Ascending aorta (tissue), 2 donors: ENCODE data around the gene TMEM100. TPM values are rescaled to one million over a fixed set of nuclear protein-coding genes. Genes with fewer than 3 reads are reported as not detected.

Experiments used
- DNase-seq, 2 donors: peaks; one replicate each; pipeline ENCODE4 v3.0.0-alpha.2; 2019; ENCODE audit warnings: low spot score in 2 of 2
- H3K27ac ChIP-seq, 2 donors: fragments of 200-600 bp; sonication (generic); one replicate each; pipeline ENCODE4 v1.5.1; 2016 to 2017; ENCODE audit warnings: mild to moderate bottlenecking in 1 of 2
- H3K27me3 ChIP-seq: fragments of 200-600 bp; sonication (generic); one replicate; pipeline ENCODE4 v1.5.1; 2017
- H3K36me3 ChIP-seq, 2 donors: fragments of 200-600 bp; sonication (generic); one replicate each; pipeline ENCODE4 v1.5.1; 2016
- H3K4me1 ChIP-seq, 2 donors: fragments of 200-600 bp; sonication (generic); one replicate each; pipeline ENCODE4 v1.5.1; 2016 to 2017; ENCODE audit warnings: mild to moderate bottlenecking in 1 of 2
- H3K4me3 ChIP-seq, 2 donors: fragments of 200-600 bp; sonication (generic); one replicate each; pipeline ENCODE4 v1.5.1; 2016 to 2017; ENCODE audit warnings: mild to moderate bottlenecking in 1 of 2
- H3K9me3 ChIP-seq, 2 donors: fragments of 200-600 bp; sonication (generic); one replicate each; pipeline ENCODE4 v1.5.1; 2016
- intact Hi-C: fragments of 100-400 bp; cut with DNase I; formaldehyde crosslinking; loops from one replicate; pipeline ENCODE4 v1.15.1; 2023
- total RNA-seq: library from RNA; depleted of rRNA; stranded (reverse); fragments of >200 nt; gene quantifications from one replicate; pipeline ENCODE4 v1.1.0, GENCODE V29; 2016
- TF ChIP-seq, protein P1 (sequence below), 3 experiments: fragments of 200-600 bp in 2 of 3; fragments of 450-650 bp in 1 of 3; sonication (generic) in 2 of 3; IDR thresholded peaks; one replicate each; pipeline ENCODE4 v1.5.1; 2016 to 2019; ENCODE audit warnings: antibody characterized with exemption in 3 of 3, mild to moderate bottlenecking in 1 of 3, moderate library complexity in 1 of 3

TMEM100 gene
- total RNA-seq, 1 donor from 2014 or later = 1.7 TPM

DNA sequence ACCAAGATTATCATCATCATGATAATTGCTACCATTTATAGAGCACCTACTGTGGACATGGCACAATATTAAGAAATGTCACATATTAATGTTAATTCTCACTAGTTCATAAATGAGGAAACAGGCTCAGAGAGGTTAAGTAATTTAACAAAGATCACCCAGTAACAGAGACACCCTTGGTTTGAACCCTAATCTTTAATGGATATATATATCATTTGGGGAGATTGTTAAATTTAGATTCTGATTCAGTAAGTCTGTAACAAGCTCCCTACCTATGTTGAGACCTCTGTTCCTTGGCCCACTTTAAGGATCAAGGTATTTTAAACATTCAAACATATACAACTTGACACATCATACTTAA is 804 bp upstream of the TMEM100 start:
- intact Hi-C loops = loop anchor here (10.0 kb wide), 2 partner anchors 439 to 1111 kb away; partner anchors contain the start of genes C17orf67 and DGKE
- no peak for DNase-seq
- TF ChIP-seq, protein P1, sequence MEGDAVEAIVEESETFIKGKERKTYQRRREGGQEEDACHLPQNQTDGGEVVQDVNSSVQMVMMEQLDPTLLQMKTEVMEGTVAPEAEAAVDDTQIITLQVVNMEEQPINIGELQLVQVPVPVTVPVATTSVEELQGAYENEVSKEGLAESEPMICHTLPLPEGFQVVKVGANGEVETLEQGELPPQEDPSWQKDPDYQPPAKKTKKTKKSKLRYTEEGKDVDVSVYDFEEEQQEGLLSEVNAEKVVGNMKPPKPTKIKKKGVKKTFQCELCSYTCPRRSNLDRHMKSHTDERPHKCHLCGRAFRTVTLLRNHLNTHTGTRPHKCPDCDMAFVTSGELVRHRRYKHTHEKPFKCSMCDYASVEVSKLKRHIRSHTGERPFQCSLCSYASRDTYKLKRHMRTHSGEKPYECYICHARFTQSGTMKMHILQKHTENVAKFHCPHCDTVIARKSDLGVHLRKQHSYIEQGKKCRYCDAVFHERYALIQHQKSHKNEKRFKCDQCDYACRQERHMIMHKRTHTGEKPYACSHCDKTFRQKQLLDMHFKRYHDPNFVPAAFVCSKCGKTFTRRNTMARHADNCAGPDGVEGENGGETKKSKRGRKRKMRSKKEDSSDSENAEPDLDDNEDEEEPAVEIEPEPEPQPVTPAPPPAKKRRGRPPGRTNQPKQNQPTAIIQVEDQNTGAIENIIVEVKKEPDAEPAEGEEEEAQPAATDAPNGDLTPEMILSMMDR (IDR thresholded peaks at IDR 0.05) = no peak
- H3K9me3 ChIP-seq = no peaks in the 10 kb centered on the region
- H3K36me3 ChIP-seq = no peaks in the 10 kb centered on the region
- peak overlapping the region in 1 of 2 donors; percentile 12 for H3K27ac ChIP-seq
- peaks cover 0 to 13% of the 10 kb centered on the region in 2 donors for H3K4me1 ChIP-seq
- no peaks in the 10 kb centered on the region for H3K27me3 ChIP-seq
- peak overlapping the region in 1 of 2 donors; percentile 47 for H3K4me3 ChIP-seq

DNA sequence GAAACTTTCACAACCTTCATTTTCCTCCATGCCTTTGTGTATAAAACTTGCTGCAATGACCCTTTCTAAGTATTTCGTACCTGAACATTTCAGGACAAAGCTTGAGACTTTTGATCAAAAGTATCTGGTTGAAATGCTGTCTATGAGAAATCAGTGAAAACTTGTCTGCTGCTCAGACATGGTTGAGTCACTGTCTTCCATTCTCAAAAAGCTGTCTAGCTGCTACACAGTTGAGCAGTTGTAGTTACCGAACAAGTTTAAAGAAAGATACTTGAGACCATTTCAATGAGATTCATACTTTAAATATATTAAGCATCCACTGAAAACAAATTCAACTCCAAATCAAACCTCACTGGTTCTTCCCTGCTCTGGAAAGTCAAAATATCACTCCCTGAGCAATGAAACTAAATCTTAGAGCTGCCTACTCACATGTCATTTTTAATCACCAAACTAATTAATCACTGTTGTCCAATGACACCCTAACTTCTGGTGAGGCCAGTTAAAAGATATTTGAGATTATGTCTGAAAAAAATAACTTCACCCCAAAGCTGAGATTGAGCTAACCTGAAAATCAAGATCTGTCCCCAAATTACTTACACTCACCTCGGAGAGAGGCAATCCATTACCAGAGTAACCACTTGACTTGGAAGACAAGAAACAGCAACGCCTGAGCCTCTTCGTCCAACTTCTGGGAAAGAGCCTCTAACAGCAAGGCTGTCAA is 488 bp downstream of the TMEM100 start:
- intact Hi-C loops = loop anchor here (10.0 kb wide), 2 partner anchors 437 to 1113 kb away; partner anchors contain the start of genes C17orf67 and DGKE
- Histone ChIP-seq H3K9me3 (no peaks in the 10 kb centered on the region), H3K4me3 (peak overlapping the region in 1 of 2 donors; percentile 47), H3K27ac (peak overlapping the region in 1 of 2 donors; percentile 12), H3K27me3 (no peaks in the 10 kb centered on the region), H3K36me3 (no peaks in the 10 kb centered on the region), H3K4me1 (peaks cover 0 to 13% of the 10 kb centered on the region in 2 donors)
- DNase-seq = no peak
- TF ChIP-seq, protein P1 (IDR thresholded peaks at IDR 0.05) = no peak

DNA sequence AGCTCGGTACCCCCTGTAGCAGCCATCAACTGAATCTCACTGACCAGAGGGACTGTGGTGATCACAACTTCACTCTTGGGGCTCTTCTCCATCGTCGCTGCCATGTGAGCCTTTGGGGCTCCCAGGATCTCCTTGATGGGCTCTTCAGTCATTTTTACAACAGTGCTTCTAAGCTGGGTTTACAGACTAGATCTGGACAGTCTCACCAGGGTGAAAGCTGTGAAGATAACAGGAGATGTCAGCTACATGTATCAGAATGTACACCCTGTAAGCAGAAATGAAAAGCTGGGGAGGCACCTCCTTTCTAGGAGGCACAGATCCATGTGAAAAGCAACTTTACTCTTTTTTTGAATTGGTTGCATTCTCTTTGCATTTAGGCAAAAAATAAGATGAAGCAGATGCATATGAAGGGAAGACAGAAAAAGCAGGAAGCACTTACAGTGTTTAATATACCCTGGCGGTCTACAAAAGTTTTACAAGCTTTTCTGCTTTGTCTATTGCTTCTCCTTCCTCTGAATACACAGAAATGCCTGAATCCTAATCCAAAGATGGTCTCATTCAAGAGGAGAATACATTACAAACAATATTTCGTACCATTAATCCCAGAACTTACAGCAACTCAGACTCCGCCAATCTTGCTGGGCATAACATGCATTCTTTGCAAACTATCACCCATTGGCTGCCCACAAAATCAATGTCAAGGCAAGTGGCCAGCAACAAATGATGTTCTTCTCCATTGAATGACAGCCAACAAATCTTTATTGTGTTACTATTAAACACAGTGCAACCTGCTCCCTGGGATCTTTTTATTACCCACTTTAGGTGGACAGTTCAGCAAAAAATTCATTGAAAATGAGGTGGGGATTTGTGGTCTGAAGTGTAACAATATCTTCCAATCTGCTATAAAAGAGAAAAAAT is 1.5 kb downstream of the TMEM100 start:
- intact Hi-C loops = loop anchor here (10.0 kb wide), 2 partner anchors 436 to 1114 kb away; partner anchors contain the start of genes C17orf67 and DGKE
- H3K36me3 ChIP-seq = no peaks in the 10 kb centered on the region
- no peak overlapping the region for H3K27ac ChIP-seq
- TF ChIP-seq, protein P1 (IDR thresholded peaks at IDR 0.05) = no peak
- H3K4me3 ChIP-seq = no peak overlapping the region
- no peaks in the 10 kb centered on the region for H3K9me3 ChIP-seq
- no peak for DNase-seq
- H3K4me1 ChIP-seq = peaks cover 0 to 7% of the 10 kb centered on the region in 2 donors
- H3K27me3 ChIP-seq = no peaks in the 10 kb centered on the region

DNA sequence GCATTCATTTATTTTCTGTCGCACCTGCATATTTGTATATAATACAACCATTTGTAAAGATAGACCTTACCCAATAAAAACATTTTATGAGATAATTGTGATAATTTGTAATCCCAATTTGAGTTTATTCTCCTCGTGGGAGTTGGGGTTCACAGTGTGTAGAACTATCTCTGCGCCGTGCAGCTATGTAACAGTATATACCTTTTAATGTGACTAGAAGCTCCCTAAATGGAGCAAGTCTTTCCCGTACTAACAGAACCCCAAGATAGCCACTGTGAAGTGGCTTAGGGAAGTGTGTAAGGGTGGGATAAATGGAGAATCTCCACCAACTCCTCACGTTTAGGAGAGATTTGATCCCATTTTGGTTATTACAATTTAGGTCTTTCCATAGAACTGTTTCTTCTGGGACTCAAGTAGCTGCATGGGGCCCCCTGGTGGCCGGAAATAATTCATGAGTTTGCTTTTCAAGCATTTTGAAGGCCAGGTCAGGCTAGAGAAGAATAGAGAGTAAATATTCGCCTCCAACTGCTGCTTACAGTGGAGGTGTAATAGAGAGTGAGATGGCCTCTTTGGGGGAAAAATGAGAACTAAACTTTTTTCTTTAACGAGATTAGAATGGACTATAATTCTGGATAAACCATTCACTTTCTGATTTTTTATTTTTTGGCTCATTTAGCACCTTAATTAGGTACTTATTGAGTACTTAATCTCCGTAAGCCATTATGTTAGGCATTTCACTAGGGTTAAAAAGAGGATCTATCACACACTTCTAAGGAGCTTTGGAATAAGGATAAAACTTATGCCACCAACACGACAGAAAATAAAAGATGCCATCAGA is 4.5 kb downstream of the TMEM100 start:
- Histone ChIP-seq H3K4me3 (no peak overlapping the region), H3K4me1 (peaks cover 0 to 6% of the 10 kb centered on the region in 2 donors), H3K36me3 (no peaks in the 10 kb centered on the region), H3K9me3 (no peaks in the 10 kb centered on the region), H3K27ac (no peak overlapping the region), H3K27me3 (no peaks in the 10 kb centered on the region)
- TF ChIP-seq, protein P1 (IDR thresholded peaks at IDR 0.05) = peak; percentile 33 to 74 (median 60)
- DNase-seq = peak in 1 of 2 donors; percentile 89
- intact Hi-C loops = loop anchor here (1.0 kb wide), 1 partner anchor 192 kb away; no protein-coding TSS in a partner anchor

DNA sequence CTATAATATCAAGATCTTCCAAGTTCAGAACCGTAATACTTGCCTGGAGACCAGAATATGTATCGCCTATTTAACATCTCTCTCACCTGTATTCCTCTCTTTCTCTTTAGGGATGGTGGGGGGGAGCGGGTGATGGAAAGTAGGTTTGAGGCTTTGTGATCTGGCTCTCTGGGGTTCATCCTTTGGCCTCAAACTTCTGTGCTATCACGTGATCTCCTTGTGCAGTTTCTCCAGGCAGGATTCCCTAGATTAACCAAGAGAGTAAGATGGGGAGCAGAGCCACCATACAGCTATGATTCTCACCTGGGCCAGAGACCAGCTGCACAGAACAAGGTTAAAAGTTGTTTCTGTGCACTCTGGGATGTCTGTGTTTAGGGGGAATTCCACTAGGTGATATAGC is 5.2 kb downstream of the TMEM100 start:
- DNase-seq = no peak
- Histone ChIP-seq H3K27ac (no peak overlapping the region), H3K27me3 (no peaks in the 10 kb centered on the region), H3K4me3 (no peak overlapping the region), H3K4me1 (peaks cover 0 to 5% of the 10 kb centered on the region in 2 donors), H3K36me3 (no peaks in the 10 kb centered on the region), H3K9me3 (no peaks in the 10 kb centered on the region)
- intact Hi-C loops = no loop called here
- TF ChIP-seq, protein P1 (IDR thresholded peaks at IDR 0.05) = no peak
